Hematopoietic multipotent progenitor cell treated with erythropoietin and hydrocortisone succinate and interleukin-3 and kit ligand, for 8 days (in vitro differentiated cells): Measurements from ENCODE around the gene NOL4L.
A peak's percentile ranks its signal among the peaks of the same experiment; 100 is the strongest.
"Not testable (repeated sequence)": the region's sequence is repeated elsewhere in the genome, so short reads cannot be mapped to it uniquely, and the experiment has no call there.

Source experiments
- DNase-seq: peaks from one replicate; pipeline ENCODE4 v3.0.0-alpha.2; 2015

Gene NOL4L

DNA sequence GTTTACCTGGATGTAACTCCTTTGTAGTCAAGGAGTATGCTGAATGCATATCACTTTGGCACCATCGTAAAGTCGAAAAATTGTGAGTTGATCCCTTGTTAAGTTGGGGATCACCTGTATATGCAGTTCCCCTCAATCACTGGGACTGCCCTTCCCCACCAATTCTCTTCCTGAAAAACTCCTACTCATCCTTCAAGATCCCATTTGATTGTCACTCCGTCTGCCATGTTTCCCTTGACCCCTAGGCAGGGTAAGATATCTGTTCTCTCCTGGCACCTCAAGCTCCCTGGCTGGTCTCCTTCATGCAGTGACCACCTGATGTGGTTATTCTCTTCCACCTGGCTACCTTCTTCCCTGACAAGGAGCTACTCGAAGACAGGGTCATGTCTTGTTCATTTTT, 10.0 kb upstream of the NOL4L start:
- DNase-seq, result no peak

DNA sequence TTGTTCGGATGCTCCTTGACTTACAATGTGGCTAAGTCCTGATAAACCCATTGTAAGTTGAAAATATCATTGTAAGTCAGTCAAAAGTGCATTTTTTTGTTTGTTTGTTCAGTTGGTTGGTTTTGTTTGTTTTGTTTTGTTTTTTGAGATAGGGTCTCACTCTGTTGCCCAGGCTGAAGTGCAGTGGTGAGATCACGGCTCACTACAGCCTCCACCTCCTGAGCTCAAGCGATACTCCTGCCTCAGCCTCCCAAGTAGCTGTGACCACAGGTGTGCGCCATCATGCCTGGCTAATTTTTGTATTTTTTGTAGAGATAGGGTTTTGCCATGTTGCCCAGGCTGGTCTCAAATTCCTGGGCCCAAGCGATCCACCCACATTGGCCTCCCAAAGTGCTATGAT, 9.5 kb upstream of the NOL4L start:
- DNase-seq, result not testable (repeated sequence)

DNA sequence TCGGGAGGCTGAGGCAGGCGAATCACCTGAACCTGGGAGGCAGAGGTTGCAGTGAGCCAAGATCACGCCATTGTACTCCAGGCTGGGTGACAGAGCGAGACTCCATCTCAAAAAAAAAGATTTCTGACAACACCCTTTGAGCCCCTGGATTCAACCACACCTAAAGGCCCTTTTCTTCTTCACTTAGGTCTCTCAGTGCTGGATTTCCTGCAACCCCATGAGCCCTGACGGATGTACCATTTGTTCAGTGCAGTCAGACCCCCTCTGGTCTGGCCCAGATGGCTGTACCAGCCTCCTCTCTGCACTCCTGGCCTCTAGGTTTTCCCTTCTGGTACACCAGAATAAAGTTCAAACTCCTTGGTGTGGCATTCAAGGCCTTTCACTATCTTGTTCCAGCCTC, 9.1 kb upstream of the NOL4L start:
- no peak for DNase-seq

DNA sequence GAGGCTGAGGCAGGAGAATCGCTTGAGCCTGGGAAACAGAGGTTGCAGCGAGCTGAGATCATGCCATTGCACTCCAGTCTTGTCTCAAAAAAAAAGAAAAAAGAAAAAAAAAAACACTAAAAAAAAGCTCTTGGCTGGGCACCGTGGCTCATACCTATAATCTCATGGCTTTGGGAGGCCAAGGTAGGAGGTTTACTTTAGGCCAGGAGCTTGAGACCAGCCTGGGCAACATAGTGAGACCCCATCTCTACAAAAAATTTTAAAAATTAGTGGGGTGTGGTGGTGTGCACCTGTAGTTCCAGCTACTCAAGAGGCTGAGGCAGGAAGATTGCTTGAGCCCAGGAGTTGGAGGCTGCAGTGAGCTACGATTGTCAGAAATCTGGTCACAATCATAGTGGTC, 7.5 kb upstream of the NOL4L start:
- not testable (repeated sequence) for DNase-seq

GRCh38 chr20:32592022-32592421, 6.9 kb upstream of the NOL4L start:
- DNase-seq, result no peak

GRCh38 chr20:32589769-32590168, 4.6 kb upstream of the NOL4L start:
- DNase-seq, result no peak

DNA sequence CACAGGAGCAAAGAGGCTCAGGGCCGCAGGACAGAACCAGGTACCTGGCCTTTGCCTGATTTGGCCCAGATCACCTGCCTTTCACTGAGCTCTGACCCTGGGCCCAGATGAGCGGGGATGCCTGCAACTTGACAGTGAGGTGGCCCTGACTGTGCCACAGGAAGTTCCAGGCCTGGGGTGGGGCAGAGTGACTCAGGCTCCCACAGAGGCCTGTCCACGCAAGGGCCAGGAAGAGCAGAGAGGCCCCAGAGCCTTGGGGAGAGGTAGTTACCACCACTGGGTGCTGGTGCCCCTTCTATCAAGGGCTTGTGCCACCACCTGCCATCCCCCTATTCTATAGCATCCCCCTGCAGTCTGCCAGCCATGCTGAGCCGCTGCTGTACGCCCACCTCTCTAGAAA, 4.1 kb upstream of the NOL4L start:
- DNase-seq, result no peak

GRCh38 chr20:32588040-32588439, 2.9 kb upstream of the NOL4L start:
- no peak for DNase-seq

GRCh38 chr20:32586291-32586690, 1.2 kb upstream of the NOL4L start:
- DNase-seq, result no peak

DNA sequence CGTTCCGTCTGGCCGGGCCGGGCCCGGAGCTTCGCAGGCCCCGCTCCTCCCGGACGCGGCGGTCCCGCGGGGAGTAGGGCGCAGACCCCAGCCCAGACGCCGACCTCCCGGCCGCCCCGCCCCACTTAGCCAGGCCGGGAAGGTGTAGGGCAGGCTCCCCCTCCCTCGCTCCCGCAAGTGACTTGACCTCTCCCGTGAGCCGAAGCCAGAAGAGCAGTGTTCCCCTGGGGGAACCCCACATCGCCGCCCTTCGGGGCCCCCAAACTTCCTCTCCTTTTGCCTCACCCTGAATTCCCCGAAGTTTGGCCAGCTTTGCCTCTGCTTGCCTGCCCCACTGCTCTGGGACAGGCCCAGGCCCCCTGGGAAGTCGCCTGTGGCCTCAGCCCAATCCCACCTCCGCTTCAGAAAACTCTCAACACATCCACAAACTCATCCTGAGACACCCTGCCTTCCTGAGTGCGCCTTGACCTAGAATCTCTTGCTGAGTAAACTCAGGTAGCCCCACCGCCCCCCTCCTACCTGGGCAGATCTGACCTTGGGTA, 524 bp upstream of the NOL4L start:
- DNase-seq, result no peak

DNA sequence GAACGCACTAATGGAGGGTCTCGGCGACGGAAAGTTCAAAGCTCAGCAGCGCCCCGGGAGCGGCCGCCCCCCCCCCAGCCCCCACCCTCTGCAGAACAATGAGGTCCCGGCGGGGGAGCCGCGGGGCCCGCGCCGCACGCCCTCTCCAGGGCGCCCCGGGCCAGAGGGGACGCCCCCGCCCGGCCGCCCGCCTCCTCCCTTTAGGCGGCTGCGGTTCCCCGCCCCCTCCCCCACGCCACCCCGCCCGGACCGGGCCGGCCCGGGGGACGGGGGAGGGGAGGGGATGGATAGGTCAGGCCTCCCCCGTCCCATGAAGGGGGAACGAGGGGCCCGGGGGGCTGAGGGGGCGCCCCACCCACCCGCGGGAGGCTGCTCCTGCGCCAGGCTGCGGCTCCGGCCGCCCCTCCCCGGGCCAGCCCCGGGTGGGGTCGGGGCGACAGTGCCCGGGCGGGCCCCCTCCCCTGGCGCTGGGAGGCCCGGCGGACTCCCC, 1.5 kb downstream of the NOL4L start:
- DNase-seq, result peak; percentile 53

- DNase-seq, result peak; percentile 55
Observed at GRCh38 chr20:32582659-32583580, 2.2 kb downstream of the NOL4L start.

DNA sequence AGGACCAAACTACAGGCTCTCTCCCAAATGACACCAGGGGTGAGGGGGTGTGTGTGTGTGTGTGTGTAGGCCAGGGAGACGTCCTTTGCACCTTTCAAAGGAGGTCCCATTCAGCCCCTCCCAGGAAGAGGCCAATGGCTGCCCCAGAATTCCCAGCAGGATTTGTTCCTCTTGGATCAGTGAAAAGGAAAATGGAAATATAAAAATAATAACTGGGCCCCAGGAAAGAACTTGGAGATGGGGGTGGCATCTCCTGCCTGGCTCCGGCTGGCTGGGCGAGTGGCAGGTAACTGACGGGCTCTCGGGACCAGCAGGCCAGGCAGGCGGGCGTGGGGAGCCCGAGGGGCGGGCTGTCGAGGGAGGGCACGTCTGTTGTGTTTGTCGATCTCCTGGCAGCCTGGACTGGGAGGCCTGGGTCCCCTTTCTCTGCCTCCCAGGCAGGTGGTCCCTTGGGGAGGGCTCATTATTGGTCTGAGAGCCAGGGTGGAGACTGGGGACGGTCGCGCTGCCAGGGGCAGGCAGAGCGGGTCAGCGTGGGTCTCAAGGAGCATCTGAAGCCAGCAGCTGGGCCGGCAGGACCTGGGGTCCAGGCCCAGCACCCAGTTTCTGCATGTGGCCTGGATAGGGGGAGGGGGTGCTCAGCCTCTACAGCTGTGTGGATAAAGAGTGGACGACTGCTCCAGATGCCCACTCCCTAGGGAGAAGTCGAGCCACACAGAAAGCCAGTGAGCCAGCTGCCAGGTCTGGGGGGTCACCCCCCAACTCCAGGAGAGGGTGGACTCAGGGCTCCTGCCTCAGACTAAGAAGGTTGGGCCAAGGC, 3.1 kb downstream of the NOL4L start:
- no peak for DNase-seq

GRCh38 chr20:32580970-32581838, 3.9 kb downstream of the NOL4L start:
- peak; percentile 83 for DNase-seq

- no peak for DNase-seq
Observed at GRCh38 chr20:32580219-32580969, 4.7 kb downstream of the NOL4L start.

DNA sequence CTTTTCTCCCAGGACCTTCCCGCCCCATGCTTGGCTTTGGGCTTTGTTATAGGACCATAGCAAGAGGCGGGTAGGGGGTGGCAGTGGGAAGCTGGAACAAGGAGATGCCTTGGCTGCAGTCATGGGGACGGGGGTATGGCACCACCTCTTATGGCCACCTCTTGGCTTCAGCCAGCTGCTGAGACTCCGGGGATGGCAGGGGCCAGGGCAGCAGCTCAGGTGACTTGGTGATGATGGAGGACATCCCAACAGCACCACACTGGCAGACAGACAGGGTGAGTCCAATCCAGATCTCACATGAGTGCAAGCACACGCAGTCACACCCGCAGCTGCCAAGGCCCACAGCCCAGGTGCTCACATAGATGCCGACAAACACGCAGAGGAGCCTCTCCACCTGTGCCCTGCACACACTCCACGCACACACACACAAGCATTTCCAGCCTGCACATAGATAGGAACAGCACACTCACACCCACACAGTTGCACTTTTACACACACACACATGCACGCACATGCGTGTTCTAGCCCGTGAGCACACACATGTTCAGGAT, 6.2 kb downstream of the NOL4L start:
- no peak for DNase-seq

DNA sequence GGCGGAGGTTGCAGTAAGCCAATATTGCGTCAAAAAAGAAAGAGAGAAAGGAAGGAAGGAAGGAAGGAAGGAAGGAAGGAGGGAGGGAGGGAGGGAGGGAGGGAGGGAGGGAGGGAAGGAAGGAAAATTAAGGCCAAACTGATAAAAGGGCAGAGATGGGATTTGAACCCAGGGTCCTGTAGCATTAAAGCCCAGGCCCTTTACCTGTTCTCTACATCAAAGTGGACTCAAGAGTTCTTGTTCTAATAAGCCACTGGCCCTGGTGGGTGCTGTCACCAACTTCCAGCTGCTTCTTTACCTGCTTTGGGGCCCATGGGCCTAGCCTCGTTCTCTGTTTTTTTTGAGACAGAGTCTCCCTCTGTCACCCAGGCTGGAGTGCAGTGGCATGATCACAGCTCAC, 7.1 kb downstream of the NOL4L start:
- not testable (repeated sequence) for DNase-seq

DNA sequence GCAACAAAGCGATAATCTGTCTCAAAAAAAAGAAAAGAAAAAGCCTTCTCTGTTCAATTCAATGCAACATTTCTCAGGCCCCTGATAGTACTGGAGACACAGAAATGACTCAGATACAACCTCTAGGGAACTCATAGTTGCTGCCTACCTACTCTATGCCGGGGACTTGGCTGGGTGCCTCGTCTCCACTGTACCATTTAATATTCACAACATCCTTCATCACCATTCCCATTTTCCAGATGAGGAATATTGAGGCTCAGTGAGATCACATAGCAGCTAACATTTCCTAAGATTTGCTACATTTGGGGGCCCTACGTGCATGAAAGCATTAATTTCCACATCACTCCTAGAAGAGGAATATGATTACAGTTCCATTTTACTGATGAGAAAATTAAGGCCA, 7.5 kb downstream of the NOL4L start:
- DNase-seq, result no peak

DNA sequence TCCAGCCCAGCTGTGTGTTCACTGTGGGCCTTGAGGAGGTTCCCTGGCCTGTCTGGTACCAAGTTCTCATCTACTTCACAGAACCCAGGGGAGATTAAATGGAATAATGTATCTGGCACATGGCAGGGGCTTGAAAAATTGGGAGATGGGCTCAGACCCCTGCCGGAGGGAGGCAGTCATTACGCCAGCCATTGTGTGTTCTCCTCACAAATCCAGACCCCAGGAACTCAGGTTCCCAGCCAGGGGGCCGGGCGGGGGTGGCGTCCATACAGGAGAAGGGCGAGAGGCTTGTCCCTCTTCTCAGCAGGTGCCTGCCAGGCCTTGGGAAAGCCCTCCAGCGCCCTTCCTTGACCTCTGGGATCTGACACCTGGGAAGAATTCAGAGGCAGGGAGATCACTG, 8.1 kb downstream of the NOL4L start:
- no peak for DNase-seq

- DNase-seq, result no peak
Observed at GRCh38 chr20:32576560-32576959, 8.6 kb downstream of the NOL4L start.

- DNase-seq, result no peak
Observed at GRCh38 chr20:32575805-32576204, 9.3 kb downstream of the NOL4L start.

DNA sequence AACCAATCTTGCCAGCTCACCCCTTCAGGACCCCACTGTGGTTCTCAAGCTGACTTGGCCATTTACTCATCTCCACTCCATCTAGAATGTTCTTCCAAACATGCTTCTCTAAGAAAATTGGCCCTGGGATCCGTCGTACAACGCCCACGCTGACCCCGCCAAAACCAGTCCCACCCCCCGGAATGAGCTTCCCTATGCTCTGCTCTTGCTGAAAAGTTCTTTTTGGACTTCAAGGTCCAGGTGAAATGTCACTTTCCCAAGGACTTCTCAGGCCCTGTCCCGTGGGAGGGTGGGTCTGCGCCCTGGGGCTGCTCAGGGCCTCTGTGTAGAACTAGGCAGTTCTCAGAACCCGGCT, 9.9 kb downstream of the NOL4L start:
- no peak for DNase-seq
